D721Med (cell line): ENCODE results near the gene NOL11.

Experiments used
- DNase-seq: peaks from one replicate; pipeline ENCODE4 v3.0.0; 2011; ENCODE audit warnings: low spot score; ENCODE audit not compliant: insufficient read length
- FAIRE-seq: peaks from 2 replicates; lab custom pipeline; 2011; peaks lifted over from hg19 to GRCh38; lab: Jason Lieb, UNC
- CTCF ChIP-seq: IDR thresholded peaks from 2 replicates; pipeline ENCODE4 v1.5.1; 2012; ENCODE audit warnings: mild to moderate bottlenecking, control low read depth; ENCODE audit not compliant: insufficient read depth; ENCODE audit errors: missing control alignments

Gene NOL11

GRCh38 chr17:67717624-67718324, at the start of gene NOL11:
NOL11 (plus strand) TSS chr17:67717936; CDS start chr17:67717948, 12 bp downstream.
- TF ChIP-seq CTCF: peak; percentile 99
- DNase-seq (peak; percentile 75), FAIRE-seq (no peak)

- no peak for TF ChIP-seq CTCF
- FAIRE-seq: no peak
- DNase-seq: no peak
Measured at GRCh38 chr17:67671493-67671892, 46.2 kb upstream of the NOL11 start.

GRCh38 chr17:67672592-67673335, 45.0 kb upstream of the NOL11 start:
- no peak for DNase-seq
- TF ChIP-seq CTCF: no peak
- FAIRE-seq: no peak

- no peak for TF ChIP-seq CTCF
- FAIRE-seq: no peak
- DNase-seq: no peak
Measured at GRCh38 chr17:67675481-67675880, 42.3 kb upstream of the NOL11 start.

DNA sequence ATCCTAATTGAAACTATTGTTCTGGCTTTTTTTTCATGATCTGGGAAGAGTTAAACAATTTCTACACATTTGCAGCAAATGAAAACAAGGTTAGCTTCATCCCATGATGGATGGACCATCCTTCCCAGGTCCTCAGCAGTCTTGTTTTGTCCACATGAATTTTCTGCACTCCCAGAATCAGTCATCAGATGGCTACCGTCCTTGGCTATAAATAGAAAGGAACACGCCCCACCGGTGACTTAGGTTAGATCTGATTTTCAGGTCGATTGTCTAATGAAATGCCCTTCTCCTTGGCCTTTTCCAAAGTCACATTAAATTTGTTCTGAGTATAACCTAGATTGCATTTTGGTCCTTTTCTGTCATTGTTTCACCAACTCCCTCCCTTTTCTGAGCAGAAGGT, 41.4 kb upstream of the NOL11 start:
- DNase-seq: no peak
- no peak for TF ChIP-seq CTCF
- no peak for FAIRE-seq

- TF ChIP-seq CTCF: no peak
- FAIRE-seq: no peak
- DNase-seq: no peak
Measured at GRCh38 chr17:67678414-67678813, 39.3 kb upstream of the NOL11 start.

DNA sequence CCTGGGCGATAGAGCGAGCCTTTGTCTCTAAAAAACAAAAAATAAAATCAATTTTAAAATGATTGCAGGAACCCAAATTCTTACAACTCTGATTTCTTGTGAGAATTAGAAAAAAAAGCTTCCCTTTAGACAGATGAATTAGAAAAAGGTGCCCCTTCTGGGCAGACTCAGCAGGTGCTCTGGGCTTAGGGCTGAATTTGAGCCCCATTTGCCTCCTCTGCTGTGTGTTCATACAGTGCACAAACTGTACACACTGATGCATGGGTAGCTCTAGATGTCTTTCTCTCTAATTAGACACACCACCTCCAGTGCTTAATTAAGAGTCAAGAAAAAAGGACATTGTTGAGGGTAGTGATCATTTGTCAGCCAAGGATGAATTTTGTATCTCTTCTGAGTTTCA, 38.5 kb upstream of the NOL11 start:
- FAIRE-seq: no peak
- DNase-seq: no peak
- no peak for TF ChIP-seq CTCF
